Superior temporal gyrus (tissue), 1 donor: ENCODE data around the gene GRID1.

ENCODE experiments used
- DNase-seq: peaks from one replicate; pipeline ENCODE4 v3.0.0-alpha.2; 2016; ENCODE audit errors: extremely low spot score

Gene GRID1

GRCh38 chr10:85832988-85833387 lies 533.6 kb downstream of the GRID1 start:
- DNase-seq = no peak

GRCh38 chr10:85831422-85831821 lies 535.2 kb downstream of the GRID1 start:
- no peak for DNase-seq

- no peak for DNase-seq
Measured at GRCh38 chr10:85826377-85826776, 540.2 kb downstream of the GRID1 start.

GRCh38 chr10:85811405-85811804 lies 555.2 kb downstream of the GRID1 start:
- no peak for DNase-seq

GRCh38 chr10:85810674-85811073 lies 555.9 kb downstream of the GRID1 start:
- DNase-seq = no peak

GRCh38 chr10:85795460-85795859 lies 571.1 kb downstream of the GRID1 start:
- no peak for DNase-seq

GRCh38 chr10:85794553-85794952 lies 572.0 kb downstream of the GRID1 start:
- DNase-seq = no peak

GRCh38 chr10:85792533-85792858 lies 574.1 kb downstream of the GRID1 start:
- DNase-seq = no peak

- peak; percentile 62 for DNase-seq
Measured at GRCh38 chr10:85791818-85792532, 574.6 kb downstream of the GRID1 start.

GRCh38 chr10:85789982-85790789 lies 576.4 kb downstream of the GRID1 start:
- DNase-seq = no peak

GRCh38 chr10:85789125-85789524 lies 577.5 kb downstream of the GRID1 start:
- no peak for DNase-seq

GRCh38 chr10:85788570-85788969 lies 578.0 kb downstream of the GRID1 start:
- DNase-seq = no peak

- DNase-seq = no peak
Measured at GRCh38 chr10:85787881-85788280, 578.7 kb downstream of the GRID1 start.

GRCh38 chr10:85787393-85787792 lies 579.2 kb downstream of the GRID1 start:
- no peak for DNase-seq

GRCh38 chr10:85786401-85786899 lies 580.1 kb downstream of the GRID1 start:
- no peak for DNase-seq

- DNase-seq = no peak
Measured at GRCh38 chr10:85784792-85785191, 581.8 kb downstream of the GRID1 start.

GRCh38 chr10:85781404-85781803 lies 585.2 kb downstream of the GRID1 start:
- no peak for DNase-seq

- no peak for DNase-seq
Measured at GRCh38 chr10:85778074-85778473, 588.5 kb downstream of the GRID1 start.

- DNase-seq = no peak
Measured at GRCh38 chr10:85767891-85768290, 598.7 kb downstream of the GRID1 start.

GRCh38 chr10:85764108-85764507 lies 602.5 kb downstream of the GRID1 start:
- DNase-seq = no peak

GRCh38 chr10:85761906-85762445 lies 604.6 kb downstream of the GRID1 start:
- no peak for DNase-seq

- no peak for DNase-seq
Measured at GRCh38 chr10:85741626-85742300, 624.8 kb downstream of the GRID1 start.
